ENCODE measurements around the gene YIF1A. TPM values are rescaled to one million over a fixed set of nuclear protein-coding genes. Genes with fewer than 3 reads are reported as not detected.

The YIF1A gene
- total and polyA plus RNA-seq, 2 donors (not counting 3 experiments of a cell fraction or from before 2014, with no cell fraction given): 104 to 271 TPM

DNA sequence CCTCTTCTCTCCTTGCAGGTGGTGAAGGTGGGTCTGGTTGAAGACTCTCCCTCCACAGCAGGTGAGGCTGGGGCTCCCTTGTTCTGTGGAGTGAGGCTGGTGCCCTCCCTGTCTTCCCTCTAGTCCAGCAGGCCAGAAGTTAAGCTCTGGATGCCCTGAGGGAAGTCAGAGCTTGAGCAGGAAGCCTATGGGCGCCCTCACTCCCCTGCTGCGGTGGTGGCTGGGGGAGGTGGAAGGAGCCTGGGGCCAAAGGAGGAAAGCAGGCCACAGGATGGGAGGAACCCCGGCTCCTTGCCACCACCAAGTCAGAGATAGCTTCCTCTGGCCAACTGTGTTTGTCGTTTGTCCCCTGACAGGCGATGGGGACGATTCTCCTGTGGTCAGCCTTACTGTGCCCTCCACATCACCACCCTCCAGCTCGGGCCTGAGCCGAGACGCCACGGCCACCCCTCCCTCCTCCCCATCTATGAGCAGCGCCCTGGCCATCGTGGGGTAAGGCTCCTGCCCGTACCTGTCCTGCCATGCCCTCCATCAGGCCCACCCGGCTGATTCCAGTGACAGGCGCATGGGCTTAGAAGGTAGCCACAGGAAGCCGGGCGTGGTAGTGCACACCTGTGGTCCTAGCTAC is 50.0 kb downstream of the YIF1A start:
- Histone ChIP-seq H3K9me1 (replicated peaks; ENCODE audit: control insufficient read depth, extremely low read depth, insufficient read depth, low read length) (no peaks in the 10 kb centered on the region), H3K4me2 (ENCODE audit: insufficient read depth, low read length) (no peak overlapping the region), H3K4me1 (ENCODE audit: control insufficient read depth, extremely low read depth, insufficient read depth, low read length) (no peaks in the 10 kb centered on the region), H3K4me3 (replicated peaks in 1 of 3; ENCODE audit: insufficient read depth in 1 of 3, low read depth in 1 of 3, low read length in 3 of 3) (no peak overlapping the region), H2AFZ (ENCODE audit: low read depth, low read length) (no peak overlapping the region), H4K20me1 (replicated peaks; ENCODE audit: control insufficient read depth, extremely low read depth, insufficient read depth, low read length) (no peaks in the 10 kb centered on the region), H3K9me3 (replicated peaks; ENCODE audit: control insufficient read depth, insufficient read depth, low read length) (no peaks in the 10 kb centered on the region), H3K79me2 (ENCODE audit: control insufficient read depth, insufficient read depth, low read length) (no peaks in the 10 kb centered on the region), H3K9ac (replicated peaks; ENCODE audit: extremely low read depth, insufficient read depth, low read length) (no peak overlapping the region), H3K27me3 (ENCODE audit: control insufficient read depth in 2 of 2, insufficient read depth in 2 of 2, low read length in 2 of 2) (no peaks in the 10 kb centered on the region), H3K27ac (ENCODE audit: insufficient read depth, low read depth, low read length) (no peak overlapping the region), H3K36me3 (ENCODE audit: control insufficient read depth in 2 of 2, extremely low read depth in 1 of 2, insufficient read depth in 2 of 2, low read length in 2 of 2) (peaks cover 0 to 53% of the 10 kb centered on the region in 2 experiments)
- ChIA-PET POLR2A (no interaction called here), CTCF (no interaction called here)
- intact Hi-C loops (cut with micrococcal nuclease) (no loop called here), dilution Hi-C loops (cut with MboI; ENCODE audit: extremely low pct_ligation_motif_present, low sequenced_read_pairs) (no loop called here)
- no TSS peak for BruUV-seq (replicated peaks)
- FAIRE-seq (no peak), DNase-seq (ENCODE audit: low read depth, low spot score) (no peak)
- TF ChIP-seq, protein P1, sequence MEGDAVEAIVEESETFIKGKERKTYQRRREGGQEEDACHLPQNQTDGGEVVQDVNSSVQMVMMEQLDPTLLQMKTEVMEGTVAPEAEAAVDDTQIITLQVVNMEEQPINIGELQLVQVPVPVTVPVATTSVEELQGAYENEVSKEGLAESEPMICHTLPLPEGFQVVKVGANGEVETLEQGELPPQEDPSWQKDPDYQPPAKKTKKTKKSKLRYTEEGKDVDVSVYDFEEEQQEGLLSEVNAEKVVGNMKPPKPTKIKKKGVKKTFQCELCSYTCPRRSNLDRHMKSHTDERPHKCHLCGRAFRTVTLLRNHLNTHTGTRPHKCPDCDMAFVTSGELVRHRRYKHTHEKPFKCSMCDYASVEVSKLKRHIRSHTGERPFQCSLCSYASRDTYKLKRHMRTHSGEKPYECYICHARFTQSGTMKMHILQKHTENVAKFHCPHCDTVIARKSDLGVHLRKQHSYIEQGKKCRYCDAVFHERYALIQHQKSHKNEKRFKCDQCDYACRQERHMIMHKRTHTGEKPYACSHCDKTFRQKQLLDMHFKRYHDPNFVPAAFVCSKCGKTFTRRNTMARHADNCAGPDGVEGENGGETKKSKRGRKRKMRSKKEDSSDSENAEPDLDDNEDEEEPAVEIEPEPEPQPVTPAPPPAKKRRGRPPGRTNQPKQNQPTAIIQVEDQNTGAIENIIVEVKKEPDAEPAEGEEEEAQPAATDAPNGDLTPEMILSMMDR (IDR thresholded peaks at IDR 0.05; ENCODE audit: extremely low read depth in 1 of 2, insufficient read depth in 1 of 2, low read depth in 1 of 2, low read length in 2 of 2): no peak
- no peak for TF ChIP-seq POLR2A (IDR thresholded peaks at IDR 0.05; ENCODE audit: low read depth, low read length)
- TF ChIP-seq GATA2 (IDR thresholded peaks at IDR 0.05; ENCODE audit: insufficient read depth, insufficient read length, low read depth, low read length): no peak
- TF ChIP-seq EZH2 (IDR thresholded peaks at IDR 0.05; ENCODE audit: borderline replicate concordance, low read depth, low read length, severe bottlenecking): no peak
- TF ChIP-seq MYC (IDR thresholded peaks at IDR 0.05; ENCODE audit: low read depth, low read length): no peak
- no peak for TF ChIP-seq JUN (IDR thresholded peaks at IDR 0.05; ENCODE audit: borderline replicate concordance, insufficient read depth, insufficient read length, low read depth)
- TF ChIP-seq, protein P2, sequence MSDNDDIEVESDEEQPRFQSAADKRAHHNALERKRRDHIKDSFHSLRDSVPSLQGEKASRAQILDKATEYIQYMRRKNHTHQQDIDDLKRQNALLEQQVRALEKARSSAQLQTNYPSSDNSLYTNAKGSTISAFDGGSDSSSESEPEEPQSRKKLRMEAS (IDR thresholded peaks at IDR 0.05; ENCODE audit: insufficient read depth, insufficient read length): no peak
- TF ChIP-seq POLR2AphosphoS5 (IDR thresholded peaks at IDR 0.05; ENCODE audit: insufficient read depth, low read depth, low read length): no peak
- no peak for TF ChIP-seq FOS (IDR thresholded peaks at IDR 0.05; ENCODE audit: borderline replicate concordance, insufficient read depth, low read length)
